ENCODE results near the gene CTBP2. TPM values are rescaled to one million over a fixed set of nuclear protein-coding genes. Genes with fewer than 3 reads are reported as not detected.

The CTBP2 gene
- total RNA-seq, 1 donor from 2014 or later = 0.23 TPM

DNA sequence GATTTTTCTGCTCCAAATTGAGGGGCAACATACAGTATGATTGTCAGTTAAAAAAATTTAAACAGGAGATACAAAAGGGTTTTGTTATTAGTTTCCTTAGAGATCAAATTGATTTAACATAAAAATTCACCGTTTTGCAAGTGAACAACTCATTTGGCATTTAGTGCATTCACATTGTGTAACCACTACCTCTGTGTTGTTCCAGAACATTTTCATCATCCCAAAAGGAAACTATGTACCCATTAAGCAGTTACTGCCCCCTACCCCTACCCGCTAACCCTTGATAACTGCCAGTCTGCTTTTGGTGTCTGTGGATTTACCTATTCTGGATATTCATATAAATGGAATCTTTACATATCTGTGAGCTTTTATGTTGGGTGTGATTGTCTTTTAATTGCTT is 215.4 kb downstream of the CTBP2 start:
- intact Hi-C loops (cut with micrococcal nuclease) = no loop called here

DNA sequence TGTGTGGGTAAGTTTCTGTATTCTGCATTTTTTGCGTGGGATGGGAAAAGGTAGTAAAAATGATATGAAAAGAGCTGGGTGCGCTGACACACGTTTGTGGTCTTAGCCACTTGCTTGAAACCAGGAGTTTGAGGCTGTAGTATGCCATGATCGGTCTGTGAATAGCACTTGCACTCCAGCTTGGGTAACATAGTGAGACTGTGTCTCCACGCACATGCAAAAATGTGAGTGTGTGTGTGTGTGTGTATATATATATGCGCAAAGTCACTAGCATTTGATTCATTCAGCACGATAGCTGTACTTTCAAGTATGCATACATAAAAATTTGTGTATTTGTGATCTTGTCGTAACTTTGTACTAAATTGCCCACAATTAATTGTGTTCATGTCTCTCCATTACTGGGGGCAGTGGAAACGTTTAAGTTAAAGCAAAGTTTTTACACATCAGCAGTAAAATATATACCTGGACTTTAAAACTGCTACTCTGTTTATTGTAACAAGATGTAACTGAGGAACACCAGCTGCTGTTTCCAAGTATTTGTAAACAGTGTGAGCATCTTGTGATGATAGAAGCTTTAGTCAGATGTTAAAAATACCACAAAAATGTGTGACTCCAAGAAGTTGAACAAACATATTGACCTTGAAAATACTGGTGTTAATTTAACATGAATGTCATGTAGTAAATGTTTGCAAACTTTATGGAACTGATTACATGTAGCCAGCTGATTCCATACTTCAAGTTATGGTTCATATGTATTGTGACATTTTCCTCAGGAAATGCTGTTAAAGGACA is 216.9 kb downstream of the CTBP2 start:
- intact Hi-C loops (cut with micrococcal nuclease) = no loop called here

DNA sequence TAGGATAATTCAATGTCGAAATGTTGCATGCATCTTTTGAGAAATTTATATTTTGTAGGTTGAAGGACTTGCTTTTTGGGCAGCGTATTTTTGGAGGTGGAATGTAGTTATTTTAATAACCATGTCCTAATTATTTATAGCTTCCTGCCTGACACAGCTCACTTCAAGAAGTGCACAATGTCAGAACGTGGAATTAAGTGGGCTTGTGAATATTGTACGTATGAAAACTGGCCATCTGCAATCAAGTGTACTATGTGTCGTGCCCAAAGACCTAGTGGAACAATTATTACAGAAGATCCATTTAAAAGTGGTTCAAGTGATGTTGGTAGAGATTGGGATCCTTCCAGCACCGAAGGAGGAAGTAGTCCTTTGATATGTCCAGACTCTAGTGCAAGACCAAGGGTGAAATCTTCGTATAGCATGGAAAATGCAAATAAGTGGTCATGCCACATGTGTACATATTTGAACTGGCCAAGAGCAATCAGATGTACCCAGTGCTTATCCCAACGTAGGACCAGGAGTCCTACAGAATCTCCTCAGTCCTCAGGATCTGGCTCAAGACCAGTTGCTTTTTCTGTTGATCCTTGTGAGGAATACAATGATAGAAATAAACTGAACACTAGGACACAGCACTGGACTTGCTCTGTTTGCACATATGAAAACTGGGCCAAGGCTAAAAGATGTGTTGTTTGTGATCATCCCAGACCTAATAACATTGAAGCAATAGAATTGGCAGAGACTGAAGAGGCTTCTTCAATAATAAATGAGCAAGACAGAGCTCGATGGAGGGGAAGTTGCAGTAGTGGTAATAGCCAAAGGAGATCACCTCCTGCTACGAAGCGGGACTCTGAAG is 217.8 kb downstream of the CTBP2 start:
- intact Hi-C loops (cut with micrococcal nuclease) = no loop called here

DNA sequence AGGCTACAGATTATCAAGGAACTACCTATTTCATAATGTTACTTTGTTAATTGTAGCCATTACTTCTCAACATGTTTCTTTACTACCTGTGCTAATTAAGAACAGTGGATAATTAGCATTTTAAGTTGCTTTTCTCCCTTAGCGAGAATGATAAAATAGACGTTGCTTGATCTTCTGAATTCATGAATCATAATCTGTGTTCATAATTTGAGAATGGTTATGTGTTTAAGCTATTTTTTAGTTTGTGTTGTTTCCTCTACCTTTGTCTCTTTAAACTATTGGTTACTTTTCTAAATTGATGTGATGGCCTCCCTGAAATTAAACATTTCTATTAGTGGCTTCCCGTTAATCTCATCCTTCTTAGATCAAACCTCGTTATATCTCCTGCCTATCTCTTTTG is 218.5 kb downstream of the CTBP2 start, which contains the start of gene ZRANB1:
Gene ZRANB1 (plus strand): TSS at position 301 of the 400 bp plus-strand sequence. CDS start 371 bp downstream, outside the sequence.
- intact Hi-C loops (cut with micrococcal nuclease) = no loop called here

DNA sequence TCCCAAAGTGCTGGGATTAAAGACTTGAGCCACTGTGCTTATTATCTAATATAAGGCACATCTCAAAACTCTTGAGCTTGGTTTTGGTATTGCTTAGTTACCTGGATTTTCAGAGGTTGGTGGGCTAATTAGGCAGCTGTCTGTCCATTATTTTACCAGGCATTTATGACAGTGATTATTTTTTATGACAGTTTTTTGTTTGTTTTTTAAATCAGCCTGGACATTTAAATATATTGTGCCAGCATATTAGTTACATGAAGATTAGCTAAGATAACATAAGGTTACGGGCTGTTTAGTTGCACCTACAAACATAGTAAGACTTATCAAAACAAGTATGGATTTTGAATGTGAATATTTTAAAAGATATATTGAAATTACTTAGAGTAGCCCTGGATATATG is 221.1 kb downstream of the CTBP2 start:
- intact Hi-C loops (cut with micrococcal nuclease) = no loop called here

DNA sequence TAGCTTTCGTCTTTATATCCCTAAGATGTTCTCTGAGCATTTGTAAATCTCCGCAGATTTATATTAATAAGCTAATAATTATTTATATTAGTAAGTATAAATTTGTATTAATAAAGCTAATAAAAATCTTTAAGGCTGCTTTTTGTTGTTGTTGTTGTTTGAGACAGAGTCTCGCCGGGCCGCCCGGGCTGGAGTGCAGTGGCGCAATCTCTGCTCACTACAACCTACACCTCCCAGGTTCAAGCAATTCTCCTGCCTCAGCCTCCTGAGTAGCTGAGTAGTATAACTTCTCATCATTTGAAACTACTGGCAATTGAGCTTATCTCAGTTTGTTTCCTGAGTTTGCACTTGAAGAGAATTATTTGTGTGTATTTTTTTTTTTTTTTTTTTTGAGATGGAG is 223.6 kb downstream of the CTBP2 start:
- intact Hi-C loops (cut with micrococcal nuclease) = no loop called here

DNA sequence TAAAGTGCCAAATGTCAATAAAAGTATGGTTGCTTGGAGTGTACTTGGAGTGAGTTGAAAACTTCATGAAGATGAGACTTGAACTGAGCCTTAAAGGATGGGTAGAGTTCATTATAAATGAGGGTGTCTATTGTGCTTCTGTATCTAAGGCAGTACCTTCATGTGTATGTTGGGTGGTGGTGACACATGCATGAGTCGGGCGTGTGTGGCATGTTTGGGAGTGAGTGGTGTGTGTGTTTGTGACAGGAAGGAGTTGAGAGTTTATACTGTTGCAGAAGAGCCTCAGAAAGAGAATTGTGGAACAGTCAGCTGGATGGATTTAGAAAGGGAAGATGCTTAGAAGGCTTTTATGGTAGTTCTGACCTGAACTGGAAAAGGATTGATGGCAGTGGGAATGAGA is 224.4 kb downstream of the CTBP2 start:
- intact Hi-C loops (cut with micrococcal nuclease) = no loop called here

Other genes starting within 250 kb of the CTBP2 start
- 13.2 and 13.4 TPM in 2 replicates for gene ZRANB1, start 218.4 kb downstream of the CTBP2 start, total RNA-seq